Ovary (tissue), 9 donors: Measurements from ENCODE around the gene CACHD1. TPM values are rescaled to one million over a fixed set of nuclear protein-coding genes. Genes with fewer than 3 reads are reported as not detected.

ENCODE experiments used
- DNase-seq, 5 donors: peaks; one replicate each; pipeline ENCODE4 v3.0.0-alpha.2; 2019 to 2020
- H3K27ac ChIP-seq, 2 donors: fragments of 200-600 bp; one replicate each; pipeline versions ENCODE4 v1.5.1 to v1.8.0; 2019 to 2022
- H3K27me3 ChIP-seq: fragments of 200-600 bp; one replicate; pipeline ENCODE4 v1.8.0; 2022
- H3K36me3 ChIP-seq: fragments of 200-600 bp; sonication (generic); one replicate; pipeline ENCODE4 v1.5.1; 2019
- H3K4me1 ChIP-seq: one replicate; pipeline ENCODE4 v1.8.1; 2013; ENCODE audit warnings: mild to moderate bottlenecking, moderate library complexity; ENCODE audit not compliant: insufficient read depth
- H3K4me3 ChIP-seq: fragments of 200-600 bp; sonication (generic); one replicate; pipeline ENCODE4 v1.5.1; 2017
- H3K9me3 ChIP-seq, 2 donors: fragments of 200-600 bp in 1 of 2; sonication (generic) in 1 of 2; one replicate each; pipeline versions ENCODE4 v1.5.1 to v1.8.1; 2013 to 2019; ENCODE audit warnings: mild to moderate bottlenecking in 1 of 2, moderate library complexity in 1 of 2
- EP300 ChIP-seq: sonication (generic); formaldehyde crosslinking; IDR thresholded peaks from one replicate; pipeline ENCODE4 v1.6.1; 2017; ENCODE audit warnings: antibody characterized with exemption
- POLR2A ChIP-seq: fragments of 450-650 bp; IDR thresholded peaks from one replicate; pipeline ENCODE4 v1.6.1; 2017; ENCODE audit warnings: antibody characterized with exemption, mild to moderate bottlenecking, moderate library complexity
- WGBS, 3 donors: extraction: QIAGEN DNeasy Blood & Tissue Kit in 1 of 3; methylation state at CpG; one replicate each; pipeline versions ENCODE4 v1.1.5 to v1.1.7; 2013 to 2017; 5-methylcytosine and 5-hydroxymethylcytosine counted together
- intact Hi-C, 4 donors: fragments of 100-400 bp; cut with DNase I; formaldehyde crosslinking; loops; one replicate each; pipeline versions ENCODE4 v1.11.0 to v1.15.1; 2022 to 2023
- polyA plus RNA-seq, 2 donors: library from polyadenylated mRNA; stranded (reverse); fragments of 200-250 nt in 1 of 2; fragments of 350-450 nt in 1 of 2; fragmentation: Illumina TruSeq in 1 of 2; extraction: RNeasy Lipid Tissue Mini Kit (QIAGEN cat#74804) in 1 of 2; gene quantifications; one replicate each; pipeline ENCODE4 v1.2.3, GENCODE V29; 2013 to 2014
- total RNA-seq, 7 donors: library from RNA; depleted of rRNA in 2 of 7; stranded (reverse); fragments of >200 nt in 2 of 7; fragmentation: NEBNext Ultra II Directional in 3 of 7; extraction: Animal tissue kit (Norgen Biotek cat#: 25700) in 3 of 7; gene quantifications; one replicate each; pipeline versions ENCODE4 v1.1.0 to v1.2.4, GENCODE V29; 2016 to 2023
- TF ChIP-seq, protein P1 (sequence below), 3 donors: fragments of 450-650 bp in 2 of 3; fragments of 200-600 bp in 1 of 3; IDR thresholded peaks; one replicate each; pipeline versions ENCODE4 v1.5.1 to v1.8.0; 2016 to 2022; ENCODE audit warnings: antibody characterized with exemption in 3 of 3, mild to moderate bottlenecking in 1 of 3
- donor health status: DM: no; HTN: no; CAD: no; lungs with moderate emphysema.
- donor health status: DM: no; HTN: no; CAD: no.
- donor health status: Bipolar disorder and iron deficiency.
- donor health status: DM: yes; HTN: yes; CAD: no.
- donor health status: DM: no; HTN: no; CAD: no.
- donor health status: DM: yes; HTN: yes; CAD: no.

The CACHD1 gene
- total and polyA plus RNA-seq, 9 donors, result 17.0 to 33.1 (median 23.2) TPM

DNA sequence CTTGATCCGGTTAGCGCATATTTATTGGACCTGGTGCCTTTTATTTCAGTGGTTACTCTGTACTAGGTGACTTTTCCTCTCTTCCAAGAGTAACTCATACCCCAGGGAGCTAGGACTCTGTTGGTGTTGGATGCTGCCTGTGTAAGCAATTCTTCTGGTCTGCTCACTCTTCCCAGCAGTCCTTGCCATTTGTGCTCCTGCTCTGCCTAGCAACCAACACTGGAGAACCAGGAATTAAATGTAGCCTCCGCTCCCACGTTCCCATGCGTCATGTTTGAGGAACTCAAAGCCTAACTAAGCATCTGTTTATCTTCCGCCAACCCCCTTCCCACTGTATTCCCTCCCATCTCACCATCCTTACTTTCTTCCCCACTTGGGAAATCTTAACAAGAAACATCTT is 209.2 kb downstream of the CACHD1 start:
- 95% methylated on average over 6 of the region's 6 CpGs for WGBS, 3 donors
- intact Hi-C loops, result loop anchor here in 3 of 4 donors (5.0 to 10.0 kb wide), 2 partner anchors 212 to 414 kb away; no protein-coding TSS in a partner anchor
- H3K27ac ChIP-seq, result no peak overlapping the region
- no peaks in the 10 kb centered on the region for H3K36me3 ChIP-seq
- H3K4me1 ChIP-seq, result peaks cover 2% of the 10 kb centered on the region
- H3K27me3 ChIP-seq, result no peaks in the 10 kb centered on the region
- H3K4me3 ChIP-seq, result no peak overlapping the region
- TF ChIP-seq, protein P1, sequence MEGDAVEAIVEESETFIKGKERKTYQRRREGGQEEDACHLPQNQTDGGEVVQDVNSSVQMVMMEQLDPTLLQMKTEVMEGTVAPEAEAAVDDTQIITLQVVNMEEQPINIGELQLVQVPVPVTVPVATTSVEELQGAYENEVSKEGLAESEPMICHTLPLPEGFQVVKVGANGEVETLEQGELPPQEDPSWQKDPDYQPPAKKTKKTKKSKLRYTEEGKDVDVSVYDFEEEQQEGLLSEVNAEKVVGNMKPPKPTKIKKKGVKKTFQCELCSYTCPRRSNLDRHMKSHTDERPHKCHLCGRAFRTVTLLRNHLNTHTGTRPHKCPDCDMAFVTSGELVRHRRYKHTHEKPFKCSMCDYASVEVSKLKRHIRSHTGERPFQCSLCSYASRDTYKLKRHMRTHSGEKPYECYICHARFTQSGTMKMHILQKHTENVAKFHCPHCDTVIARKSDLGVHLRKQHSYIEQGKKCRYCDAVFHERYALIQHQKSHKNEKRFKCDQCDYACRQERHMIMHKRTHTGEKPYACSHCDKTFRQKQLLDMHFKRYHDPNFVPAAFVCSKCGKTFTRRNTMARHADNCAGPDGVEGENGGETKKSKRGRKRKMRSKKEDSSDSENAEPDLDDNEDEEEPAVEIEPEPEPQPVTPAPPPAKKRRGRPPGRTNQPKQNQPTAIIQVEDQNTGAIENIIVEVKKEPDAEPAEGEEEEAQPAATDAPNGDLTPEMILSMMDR (IDR thresholded peaks at IDR 0.05), result no peak
- TF ChIP-seq POLR2A (no peak), EP300 (no peak)
- DNase-seq, result no peak
- no peaks in the 10 kb centered on the region for H3K9me3 ChIP-seq

GRCh38 chr1:64680599-64680998 is 210.7 kb downstream of the CACHD1 start:
- no peak for TF ChIP-seq POLR2A
- no peak for TF ChIP-seq EP300
- TF ChIP-seq, protein P1 (IDR thresholded peaks at IDR 0.05), result no peak
- Histone ChIP-seq H3K27me3 (no peaks in the 10 kb centered on the region), H3K36me3 (no peaks in the 10 kb centered on the region), H3K27ac (no peak overlapping the region), H3K4me3 (no peak overlapping the region), H3K9me3 (no peaks in the 10 kb centered on the region), H3K4me1 (peaks cover 1% of the 10 kb centered on the region)
- WGBS, 3 donors, result 82 to 93% (median 86%) methylated on average over 2 of the region's 2 CpGs
- no peak for DNase-seq
- intact Hi-C loops, result loop anchor here in 1 of 4 donors (10.0 kb wide), 1 partner anchor 144 kb away; no protein-coding TSS in a partner anchor

GRCh38 chr1:64681043-64681442 is 211.1 kb downstream of the CACHD1 start:
- Histone ChIP-seq H3K4me1 (peaks cover 1% of the 10 kb centered on the region), H3K9me3 (no peaks in the 10 kb centered on the region), H3K36me3 (no peaks in the 10 kb centered on the region), H3K4me3 (no peak overlapping the region), H3K27me3 (no peaks in the 10 kb centered on the region), H3K27ac (no peak overlapping the region)
- no peak for DNase-seq
- 86 to 96% (median 90%) methylated on average over 5 of the region's 5 CpGs for WGBS, 3 donors
- intact Hi-C loops, result loop anchor here in 1 of 4 donors (10.0 kb wide), 1 partner anchor 144 kb away; no protein-coding TSS in a partner anchor
- TF ChIP-seq EP300, result no peak

DNA sequence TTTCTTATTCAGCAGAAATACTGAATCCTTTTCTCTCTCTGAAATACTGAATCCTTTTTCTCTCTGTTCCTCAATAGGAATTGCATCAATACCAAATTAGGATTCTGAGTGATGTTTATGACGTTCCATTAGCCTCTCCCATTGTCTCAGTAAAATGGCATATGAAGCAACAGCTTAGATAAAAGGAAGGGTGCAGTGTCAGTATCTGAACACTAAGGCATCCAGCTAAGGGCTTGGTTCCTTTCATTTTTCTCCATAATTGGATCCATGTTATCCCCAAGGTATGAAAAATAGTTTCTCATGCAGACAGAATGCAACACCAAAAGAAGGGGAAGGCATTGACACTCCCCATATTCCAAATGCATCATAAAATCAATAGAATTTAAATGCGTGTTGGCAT is 213.5 kb downstream of the CACHD1 start:
- intact Hi-C loops, result loop anchor here in 1 of 4 donors (10.0 kb wide), 1 partner anchor 141 kb away; no protein-coding TSS in a partner anchor
- no peaks in the 10 kb centered on the region for H3K27me3 ChIP-seq
- H3K27ac ChIP-seq, result no peak overlapping the region
- peaks cover 1% of the 10 kb centered on the region for H3K4me1 ChIP-seq
- H3K36me3 ChIP-seq, result no peaks in the 10 kb centered on the region
- 89 to 94% (median 91%) methylated on average over 2 of the region's 2 CpGs for WGBS, 3 donors
- TF ChIP-seq POLR2A, result no peak
- TF ChIP-seq, protein P1 (IDR thresholded peaks at IDR 0.05), result no peak
- no peak for TF ChIP-seq EP300
- no peak overlapping the region for H3K4me3 ChIP-seq
- DNase-seq, result no peak
- H3K9me3 ChIP-seq, result no peaks in the 10 kb centered on the region

DNA sequence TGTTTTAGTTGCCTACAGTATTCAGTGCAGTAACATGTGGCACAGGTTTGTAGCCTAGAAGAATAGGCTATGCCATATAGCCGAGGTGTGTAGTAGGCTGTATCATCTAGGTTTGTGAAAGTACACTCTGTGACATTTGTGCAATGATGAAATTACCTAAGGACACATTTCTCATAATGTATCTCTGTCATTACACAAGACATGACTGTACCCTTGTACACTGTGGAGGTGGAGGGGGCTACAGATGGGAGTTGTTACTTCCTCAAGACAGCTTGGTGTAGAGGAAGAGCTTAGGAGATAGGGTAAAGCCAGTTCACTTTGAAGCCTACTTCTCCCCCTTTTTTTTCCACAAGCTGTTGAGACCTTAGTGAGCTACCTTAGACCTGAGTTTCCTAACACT is 215.3 kb downstream of the CACHD1 start:
- intact Hi-C loops, result loop anchor here in 2 of 4 donors (5.0 to 10.0 kb wide), 3 partner anchors 137 to 392 kb away; no protein-coding TSS in a partner anchor
- no peak for DNase-seq
- 80 to 92% (median 88%) methylated on average over 1 of the region's 1 CpG for WGBS, 3 donors

More for the DNA sequence above, 215.3 kb downstream of the CACHD1 start:
- H3K4me1 ChIP-seq, result peaks cover 1% of the 10 kb centered on the region
- no peaks in the 10 kb centered on the region for H3K27me3 ChIP-seq
- TF ChIP-seq EP300, result no peak
- TF ChIP-seq, protein P1 (IDR thresholded peaks at IDR 0.05), result no peak
- H3K36me3 ChIP-seq, result no peaks in the 10 kb centered on the region
- H3K27ac ChIP-seq, result no peak overlapping the region
- no peaks in the 10 kb centered on the region for H3K9me3 ChIP-seq
- H3K4me3 ChIP-seq, result no peak overlapping the region
